ENCODE data around the gene LUZP4. TPM values are rescaled to one million over a fixed set of nuclear protein-coding genes. Genes with fewer than 3 reads are reported as not detected.

The LUZP4 gene
- total RNA-seq, 1 experiment from 2014 or later: not detected

DNA sequence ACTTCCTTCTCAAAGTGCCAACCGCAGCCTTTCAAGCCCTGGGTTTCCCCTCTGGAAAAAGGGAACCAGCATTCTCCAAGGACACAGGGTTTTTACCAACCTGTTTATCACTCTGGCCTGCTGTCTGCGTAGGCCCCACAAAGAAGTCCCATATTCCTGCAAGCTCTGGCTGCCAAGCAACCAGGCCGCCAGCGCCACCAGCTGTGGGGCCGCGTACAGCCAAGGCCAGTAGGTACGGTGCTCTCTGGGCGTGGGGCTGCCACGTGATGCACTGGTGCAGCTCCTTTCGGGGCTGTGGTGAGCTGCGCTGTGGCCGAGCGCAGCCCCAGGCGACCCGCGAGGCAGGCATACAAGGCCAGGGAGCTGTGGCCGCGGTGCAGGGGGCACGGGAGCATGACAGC is 22.1 kb downstream of the LUZP4 start (continued):
- no peak for TF ChIP-seq ESRRA (CRISPR knock-in tag; IDR thresholded peaks at IDR 0.05; ENCODE audit: borderline replicate concordance)

DNA sequence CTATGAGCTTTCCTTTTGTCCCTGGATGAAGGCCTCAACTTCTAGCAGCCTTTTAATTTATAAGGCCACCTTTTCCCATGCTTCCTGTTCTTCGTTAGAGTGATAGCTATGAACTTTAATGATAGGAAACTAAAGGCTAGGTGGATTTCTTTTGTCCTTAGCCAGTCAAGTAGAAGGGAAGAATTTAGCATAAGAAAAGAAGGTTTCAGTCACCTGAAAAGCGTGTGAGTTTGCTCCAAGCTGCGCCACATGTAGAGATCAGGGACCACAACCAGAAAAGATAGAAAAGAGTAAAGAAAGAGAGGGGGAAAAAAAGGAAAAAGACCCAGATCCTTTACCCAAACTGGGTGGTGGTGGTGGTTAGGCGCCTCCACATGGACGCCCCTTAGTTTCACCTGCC is 28.6 kb downstream of the LUZP4 start:
- peaks cover 30% of the 10 kb centered on the region for H3K4me1 Mint-ChIP-seq
- CTCF ChIA-PET: interaction anchor here (0.8 kb wide), 1 partner anchor 12 kb away, joined by 3 read pairs; no protein-coding TSS in a partner anchor
- peak overlapping the region; percentile 99 for H3K27ac Mint-ChIP-seq

GRCh38 chrX:115322375-115322774 is 32.9 kb downstream of the LUZP4 start:
- ChIA-PET POLR2A (no interaction called here), CTCF (no interaction called here)
- Mint-ChIP-seq H3K27me3 (ENCODE audit: low read depth) (no peaks in the 10 kb centered on the region), H3K36me3 (peaks cover 8% of the 10 kb centered on the region), H3K27ac (no peak overlapping the region), H3K9me3 (peaks cover 8% of the 10 kb centered on the region), H3K4me1 (peaks cover 21% of the 10 kb centered on the region), H3K4me3 (no peak overlapping the region)
- no peak for TF ChIP-seq EMX1 (CRISPR knock-in tag; IDR thresholded peaks at IDR 0.05)
- no peak for TF ChIP-seq GRHL2 (CRISPR knock-in tag; IDR thresholded peaks at IDR 0.05; ENCODE audit: insufficient replicate concordance, severe bottlenecking)
- TF ChIP-seq NFYB (CRISPR knock-in tag; conservative IDR thresholded peaks at IDR 0.05; ENCODE audit: low read depth): no peak
- TF ChIP-seq, protein P1, sequence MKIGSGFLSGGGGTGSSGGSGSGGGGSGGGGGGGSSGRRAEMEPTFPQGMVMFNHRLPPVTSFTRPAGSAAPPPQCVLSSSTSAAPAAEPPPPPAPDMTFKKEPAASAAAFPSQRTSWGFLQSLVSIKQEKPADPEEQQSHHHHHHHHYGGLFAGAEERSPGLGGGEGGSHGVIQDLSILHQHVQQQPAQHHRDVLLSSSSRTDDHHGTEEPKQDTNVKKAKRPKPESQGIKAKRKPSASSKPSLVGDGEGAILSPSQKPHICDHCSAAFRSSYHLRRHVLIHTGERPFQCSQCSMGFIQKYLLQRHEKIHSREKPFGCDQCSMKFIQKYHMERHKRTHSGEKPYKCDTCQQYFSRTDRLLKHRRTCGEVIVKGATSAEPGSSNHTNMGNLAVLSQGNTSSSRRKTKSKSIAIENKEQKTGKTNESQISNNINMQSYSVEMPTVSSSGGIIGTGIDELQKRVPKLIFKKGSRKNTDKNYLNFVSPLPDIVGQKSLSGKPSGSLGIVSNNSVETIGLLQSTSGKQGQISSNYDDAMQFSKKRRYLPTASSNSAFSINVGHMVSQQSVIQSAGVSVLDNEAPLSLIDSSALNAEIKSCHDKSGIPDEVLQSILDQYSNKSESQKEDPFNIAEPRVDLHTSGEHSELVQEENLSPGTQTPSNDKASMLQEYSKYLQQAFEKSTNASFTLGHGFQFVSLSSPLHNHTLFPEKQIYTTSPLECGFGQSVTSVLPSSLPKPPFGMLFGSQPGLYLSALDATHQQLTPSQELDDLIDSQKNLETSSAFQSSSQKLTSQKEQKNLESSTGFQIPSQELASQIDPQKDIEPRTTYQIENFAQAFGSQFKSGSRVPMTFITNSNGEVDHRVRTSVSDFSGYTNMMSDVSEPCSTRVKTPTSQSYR (CRISPR knock-in tag; IDR thresholded peaks at IDR 0.05): no peak
- no peak for TF ChIP-seq ZBTB21 (CRISPR knock-in tag; IDR thresholded peaks at IDR 0.05; ENCODE audit: borderline replicate concordance)
- no peak for TF ChIP-seq MXD4 (CRISPR knock-in tag; IDR thresholded peaks at IDR 0.05; ENCODE audit: borderline replicate concordance)
- TF ChIP-seq ERG (CRISPR knock-in tag; IDR thresholded peaks at IDR 0.05): no peak
- no peak for TF ChIP-seq FOXK1 (CRISPR knock-in tag; IDR thresholded peaks at IDR 0.05)
- no peak for ATAC-seq
- no peak for DNase-seq (ENCODE audit: low spot score)

More for the DNA sequence above, 28.6 kb downstream of the LUZP4 start:
- peak overlapping the region; percentile 50 for H3K4me3 Mint-ChIP-seq
- peaks cover 21% of the 10 kb centered on the region for H3K36me3 Mint-ChIP-seq
- TF ChIP-seq FOXP4 (CRISPR knock-in tag; IDR thresholded peaks at IDR 0.05): no peak
- TF ChIP-seq MXD4 (CRISPR knock-in tag; IDR thresholded peaks at IDR 0.05; ENCODE audit: borderline replicate concordance): no peak
- no peak for TF ChIP-seq HMGA2 (CRISPR knock-in tag; IDR thresholded peaks at IDR 0.05)
- no peak for TF ChIP-seq TEAD1 (CRISPR knock-in tag; IDR thresholded peaks at IDR 0.05)
- TF ChIP-seq, protein P2, sequence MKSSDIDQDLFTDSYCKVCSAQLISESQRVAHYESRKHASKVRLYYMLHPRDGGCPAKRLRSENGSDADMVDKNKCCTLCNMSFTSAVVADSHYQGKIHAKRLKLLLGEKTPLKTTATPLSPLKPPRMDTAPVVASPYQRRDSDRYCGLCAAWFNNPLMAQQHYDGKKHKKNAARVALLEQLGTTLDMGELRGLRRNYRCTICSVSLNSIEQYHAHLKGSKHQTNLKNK (CRISPR knock-in tag; IDR thresholded peaks at IDR 0.05): no peak
- TF ChIP-seq TEAD4 (CRISPR knock-in tag; IDR thresholded peaks at IDR 0.05): no peak
- TF ChIP-seq ZNF512 (CRISPR knock-in tag; IDR thresholded peaks at IDR 0.05; ENCODE audit: borderline replicate concordance): no peak
- TF ChIP-seq ATF1 (CRISPR knock-in tag; IDR thresholded peaks at IDR 0.05): no peak
- H3K27me3 Mint-ChIP-seq (ENCODE audit: low read depth): no peaks in the 10 kb centered on the region
- POLR2A ChIA-PET: no interaction called here
- DNase-seq (ENCODE audit: low spot score): peak; percentile 10
- H3K9me3 Mint-ChIP-seq: peaks cover 16% of the 10 kb centered on the region
- peak; percentile 83 for ATAC-seq

Data from WTC11 (cell line).